ENCODE results near the gene TMEM132D. TPM values are rescaled to one million over a fixed set of nuclear protein-coding genes. Genes with fewer than 3 reads are reported as not detected.

TMEM132D gene
- polyA plus RNA-seq, 1 donor from 2014 or later, result 1.3 TPM

GRCh38 chr12:129310346-129310745 is 593.5 kb downstream of the TMEM132D start:
- Histone ChIP-seq H4K20me1 (ENCODE audit: insufficient read depth) (no peaks in the 10 kb centered on the region), H3K36me3 (ENCODE audit: insufficient read depth, low read length) (no peaks in the 10 kb centered on the region), H3F3A (ENCODE audit: insufficient read depth, low read length, poor library complexity, severe bottlenecking) (no peaks in the 10 kb centered on the region), H3K4me2 (ENCODE audit: low read length) (no peak overlapping the region), H3K9me3 (ENCODE audit: low read length) (no peaks in the 10 kb centered on the region), H3K79me2 (replicated peaks; ENCODE audit: insufficient read depth, low read length) (no peaks in the 10 kb centered on the region), H3K27ac (ENCODE audit: low read length) (no peak overlapping the region), H3K9me2 (ENCODE audit: insufficient read depth, low read length) (no peaks in the 10 kb centered on the region), H2AFZ (ENCODE audit: low read depth, low read length) (no peak overlapping the region), H3K9ac (ENCODE audit: low read length) (no peak overlapping the region), H3K4me3 (ENCODE audit: low read length) (no peak overlapping the region), H3K27me3 (ENCODE audit: insufficient read depth, low read depth, low read length) (no peaks in the 10 kb centered on the region)
- TF ChIP-seq EP300 (conservative IDR thresholded peaks at IDR 0.05; ENCODE audit: poor library complexity, severe bottlenecking) (no peak), SMC3 (conservative IDR thresholded peaks at IDR 0.05; ENCODE audit: poor library complexity) (no peak), MXI1 (conservative IDR thresholded peaks at IDR 0.05; ENCODE audit: poor library complexity, severe bottlenecking) (no peak), RAD21 (conservative IDR thresholded peaks at IDR 0.05) (no peak), EZH2 (IDR thresholded peaks at IDR 0.05; ENCODE audit: borderline replicate concordance, insufficient read depth, low read length, poor library complexity, severe bottlenecking) (no peak), TAF1 (IDR thresholded peaks at IDR 0.05; ENCODE audit: low read depth) (no peak), REST (IDR thresholded peaks at IDR 0.05; ENCODE audit: borderline replicate concordance) (no peak), POLR2AphosphoS5 (IDR thresholded peaks at IDR 0.05) (no peak)
- TF ChIP-seq, protein P1, sequence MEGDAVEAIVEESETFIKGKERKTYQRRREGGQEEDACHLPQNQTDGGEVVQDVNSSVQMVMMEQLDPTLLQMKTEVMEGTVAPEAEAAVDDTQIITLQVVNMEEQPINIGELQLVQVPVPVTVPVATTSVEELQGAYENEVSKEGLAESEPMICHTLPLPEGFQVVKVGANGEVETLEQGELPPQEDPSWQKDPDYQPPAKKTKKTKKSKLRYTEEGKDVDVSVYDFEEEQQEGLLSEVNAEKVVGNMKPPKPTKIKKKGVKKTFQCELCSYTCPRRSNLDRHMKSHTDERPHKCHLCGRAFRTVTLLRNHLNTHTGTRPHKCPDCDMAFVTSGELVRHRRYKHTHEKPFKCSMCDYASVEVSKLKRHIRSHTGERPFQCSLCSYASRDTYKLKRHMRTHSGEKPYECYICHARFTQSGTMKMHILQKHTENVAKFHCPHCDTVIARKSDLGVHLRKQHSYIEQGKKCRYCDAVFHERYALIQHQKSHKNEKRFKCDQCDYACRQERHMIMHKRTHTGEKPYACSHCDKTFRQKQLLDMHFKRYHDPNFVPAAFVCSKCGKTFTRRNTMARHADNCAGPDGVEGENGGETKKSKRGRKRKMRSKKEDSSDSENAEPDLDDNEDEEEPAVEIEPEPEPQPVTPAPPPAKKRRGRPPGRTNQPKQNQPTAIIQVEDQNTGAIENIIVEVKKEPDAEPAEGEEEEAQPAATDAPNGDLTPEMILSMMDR (IDR thresholded peaks at IDR 0.05; ENCODE audit: poor library complexity, severe bottlenecking), result no peak

- Histone ChIP-seq H3K4me3 (ENCODE audit: low read length) (no peak overlapping the region), H4K20me1 (ENCODE audit: insufficient read depth) (no peaks in the 10 kb centered on the region), H3K9me2 (ENCODE audit: insufficient read depth, low read length) (no peaks in the 10 kb centered on the region), H3K27ac (ENCODE audit: low read length) (no peak overlapping the region), H3F3A (ENCODE audit: insufficient read depth, low read length, poor library complexity, severe bottlenecking) (no peaks in the 10 kb centered on the region), H3K4me2 (ENCODE audit: low read length) (no peak overlapping the region), H2AFZ (ENCODE audit: low read depth, low read length) (no peak overlapping the region), H3K79me2 (replicated peaks; ENCODE audit: insufficient read depth, low read length) (no peaks in the 10 kb centered on the region), H3K36me3 (ENCODE audit: insufficient read depth, low read length) (no peaks in the 10 kb centered on the region), H3K27me3 (ENCODE audit: insufficient read depth, low read depth, low read length) (no peaks in the 10 kb centered on the region), H3K9ac (ENCODE audit: low read length) (no peak overlapping the region), H3K9me3 (ENCODE audit: low read length) (no peaks in the 10 kb centered on the region)
- TF ChIP-seq EP300 (conservative IDR thresholded peaks at IDR 0.05; ENCODE audit: poor library complexity, severe bottlenecking), result no peak
- TF ChIP-seq TAF1 (IDR thresholded peaks at IDR 0.05; ENCODE audit: low read depth), result no peak
- no peak for TF ChIP-seq REST (IDR thresholded peaks at IDR 0.05; ENCODE audit: borderline replicate concordance)
These were observed 598.0 kb downstream of the TMEM132D start for GRCh38 chr12:129305851-129306250.

Data from neural cell (in vitro differentiated cells).